ENCODE measurements around the gene AGAP1.

AGAP1 gene

GRCh38 chr2:235534678-235535422 lies 41.0 kb downstream of the AGAP1 start:
- DNase-seq = no peak

GRCh38 chr2:235535423-235536130 lies 41.7 kb downstream of the AGAP1 start:
- DNase-seq = no peak

- no peak for DNase-seq
These were observed 42.9 kb downstream of the AGAP1 start for GRCh38 chr2:235536711-235537110.

GRCh38 chr2:235537186-235537585 lies 43.3 kb downstream of the AGAP1 start:
- no peak for DNase-seq

GRCh38 chr2:235537587-235537986 lies 43.7 kb downstream of the AGAP1 start:
- DNase-seq = no peak

GRCh38 chr2:235538144-235538639 lies 44.3 kb downstream of the AGAP1 start:
- no peak for DNase-seq

- DNase-seq = no peak
These were observed 45.1 kb downstream of the AGAP1 start for GRCh38 chr2:235538981-235539380.

GRCh38 chr2:235539773-235540172 lies 45.9 kb downstream of the AGAP1 start:
- DNase-seq = no peak

GRCh38 chr2:235541016-235541415 lies 47.2 kb downstream of the AGAP1 start:
- DNase-seq = no peak

GRCh38 chr2:235541838-235542549 lies 48.2 kb downstream of the AGAP1 start:
- DNase-seq = no peak

GRCh38 chr2:235542733-235543127 lies 48.9 kb downstream of the AGAP1 start:
- no peak for DNase-seq

- DNase-seq = no peak
These were observed 49.4 kb downstream of the AGAP1 start for GRCh38 chr2:235543128-235543750.

GRCh38 chr2:235543851-235544688 lies 50.2 kb downstream of the AGAP1 start:
- DNase-seq = no peak

GRCh38 chr2:235544689-235544969 lies 50.8 kb downstream of the AGAP1 start:
- no peak for DNase-seq

- DNase-seq = no peak
These were observed 51.7 kb downstream of the AGAP1 start for GRCh38 chr2:235545339-235546150.

GRCh38 chr2:235546151-235546435 lies 52.2 kb downstream of the AGAP1 start:
- no peak for DNase-seq

GRCh38 chr2:235546436-235546835 lies 52.6 kb downstream of the AGAP1 start:
- DNase-seq = no peak

GRCh38 chr2:235549735-235550377 lies 56.0 kb downstream of the AGAP1 start:
- DNase-seq = no peak

- no peak for DNase-seq
These were observed 56.5 kb downstream of the AGAP1 start for GRCh38 chr2:235550378-235550760.

- no peak for DNase-seq
These were observed 57.1 kb downstream of the AGAP1 start for GRCh38 chr2:235550946-235551345.

GRCh38 chr2:235551965-235552364 lies 58.1 kb downstream of the AGAP1 start:
- DNase-seq = no peak

Data from stimulated activated CD8-positive, alpha-beta memory T cell treated with anti-CD3 and anti-CD28 coated beads, Interleukin-4, amount 100 ng/mL, for 48 hours (primary cell).